HepG2 (cell line): ENCODE measurements around the gene MIDN. TPM values are rescaled to one million over a fixed set of nuclear protein-coding genes. Genes with fewer than 3 reads are reported as not detected.

Experiments used
- ARID2 ChIP-seq: sonication (generic); formaldehyde crosslinking; IDR thresholded peaks from 2 replicates; pipeline ENCODE4 v1.8.1; 2022; ENCODE audit warnings: mild to moderate bottlenecking, missing genetic modification reagents, borderline replicate concordance
- FOXC1 ChIP-seq: sonication (generic); formaldehyde crosslinking; IDR thresholded peaks from 2 replicates; pipeline ENCODE4 v1.8.0; 2022; ENCODE audit warnings: mild to moderate bottlenecking, missing genetic modification reagents, borderline replicate concordance
- GABPB1 ChIP-seq: IDR thresholded peaks from 2 replicates; pipeline ENCODE4 v1.6.1; 2016; ENCODE audit warnings: mild to moderate bottlenecking, missing genetic modification reagents, moderate library complexity, missing compliant biosample characterization
- HDAC2 ChIP-seq: sonication (generic); formaldehyde crosslinking; IDR thresholded peaks from 2 replicates; pipeline ENCODE4 v1.4.0; 2020; ENCODE audit warnings: missing genetic modification reagents
- HIVEP1 ChIP-seq: sonication (generic); formaldehyde crosslinking; IDR thresholded peaks from 2 replicates; pipeline ENCODE4 v1.4.0; 2020; ENCODE audit warnings: mild to moderate bottlenecking, missing genetic modification reagents
- KMT2B ChIP-seq: IDR thresholded peaks from 2 replicates; pipeline ENCODE4 v1.6.1; 2016; ENCODE audit warnings: missing genetic modification reagents, missing compliant biosample characterization
- MAF1 ChIP-seq: sonication (generic); formaldehyde crosslinking; IDR thresholded peaks from 2 replicates; pipeline ENCODE4 v1.5.0; 2020; ENCODE audit warnings: missing genetic modification reagents, borderline replicate concordance
- PRDM4 ChIP-seq: sonication (generic); formaldehyde crosslinking; IDR thresholded peaks from 2 replicates; pipeline ENCODE4 v1.9.0; 2021; ENCODE audit warnings: missing genetic modification reagents, borderline replicate concordance
- SNAI1 ChIP-seq: sonication (generic); formaldehyde crosslinking; IDR thresholded peaks from 2 replicates; pipeline ENCODE4 v1.5.0; 2020; ENCODE audit warnings: mild to moderate bottlenecking, missing genetic modification reagents, borderline replicate concordance
- THRA ChIP-seq: sonication (generic); formaldehyde crosslinking; IDR thresholded peaks from 2 replicates; pipeline ENCODE4 v1.4.0; 2020; ENCODE audit warnings: missing genetic modification reagents, borderline replicate concordance
- ZMYM3 ChIP-seq: sonication (generic); formaldehyde crosslinking; IDR thresholded peaks from 2 replicates; pipeline ENCODE4 v1.5.1; 2020; ENCODE audit warnings: mild to moderate bottlenecking, missing genetic modification reagents
- ZNF17 ChIP-seq: sonication (generic); formaldehyde crosslinking; IDR thresholded peaks from 2 replicates; pipeline ENCODE4 v1.5.0; 2020; ENCODE audit warnings: mild to moderate bottlenecking, missing genetic modification reagents
- ZNF263 ChIP-seq: sonication (generic); formaldehyde crosslinking; IDR thresholded peaks from 2 replicates; pipeline ENCODE4 v1.4.0; 2020; ENCODE audit warnings: missing genetic modification reagents
- ZNF292 ChIP-seq: sonication (generic); formaldehyde crosslinking; IDR thresholded peaks from 2 replicates; pipeline ENCODE4 v1.8.1; 2022; ENCODE audit warnings: mild to moderate bottlenecking, low read depth, missing genetic modification reagents, borderline replicate concordance
- ZNF350 ChIP-seq: sonication (generic); formaldehyde crosslinking; IDR thresholded peaks from 2 replicates; pipeline ENCODE4 v1.4.0; 2020; ENCODE audit warnings: mild to moderate bottlenecking, low read depth, missing genetic modification reagents, borderline replicate concordance
- ZNF543 ChIP-seq: sonication (generic); formaldehyde crosslinking; IDR thresholded peaks from 2 replicates; pipeline ENCODE4 v1.4.0; 2020; ENCODE audit warnings: mild to moderate bottlenecking, missing genetic modification reagents
- ZNF556 ChIP-seq: sonication (generic); formaldehyde crosslinking; IDR thresholded peaks from 2 replicates; pipeline ENCODE4 v1.4.0; 2020; ENCODE audit warnings: mild to moderate bottlenecking, missing genetic modification reagents, borderline replicate concordance
- ZNF607 ChIP-seq: sonication (generic); formaldehyde crosslinking; IDR thresholded peaks from 2 replicates; pipeline ENCODE4 v1.5.1; 2020; ENCODE audit warnings: missing genetic modification reagents, mild to moderate bottlenecking, borderline replicate concordance
- ZNF777 ChIP-seq: sonication (generic); formaldehyde crosslinking; IDR thresholded peaks from 2 replicates; pipeline ENCODE4 v1.4.0; 2020; ENCODE audit warnings: missing genetic modification reagents
- ZNF782 ChIP-seq: sonication (generic); formaldehyde crosslinking; IDR thresholded peaks from 2 replicates; pipeline ENCODE4 v1.4.0; 2020; ENCODE audit warnings: missing genetic modification reagents, mild to moderate bottlenecking, borderline replicate concordance
- polyA plus RNA-seq, 8 experiments: library from polyadenylated mRNA; depleted of rRNA in 3 of 8; stranded (reverse) in 7 of 8; unstranded in 1 of 8; fragments of >200 nt; fragmentation: Illumina TruSeq in 4 of 8; extraction: Trizol in 4 of 8; gene quantifications; 2 replicates each; pipeline versions ENCODE4 v1.2.1 to v1.2.3, GENCODE V29; 2011 to 2016; ENCODE audit warnings: low read depth in 4 of 8, missing spikeins in 1 of 8, mixed read lengths in 1 of 8; ENCODE audit not compliant: insufficient read depth in 1 of 8
- total RNA-seq, 5 experiments: library from RNA; depleted of rRNA; stranded (reverse); fragments of >200 nt; fragmentation: Illumina TruSeq; extraction: Trizol; gene quantifications; 2 replicates each; pipeline ENCODE4 v1.2.3, GENCODE V29; 2016; ENCODE audit warnings: low read depth in 1 of 5
- TF ChIP-seq, protein P1 (sequence below), 2 experiments: fragments of 450-650 bp in 1 of 2; sonication (generic) in 1 of 2; formaldehyde crosslinking; IDR thresholded peaks; 2 replicates each; pipeline versions ENCODE4 v1.5.0 to v1.8.0; 2020 to 2022; ENCODE audit warnings: mild to moderate bottlenecking in 1 of 2, missing genetic modification reagents in 1 of 2
- TF ChIP-seq, protein P2 (sequence below): sonication (generic); formaldehyde crosslinking; IDR thresholded peaks from 2 replicates; pipeline ENCODE4 v1.4.0; 2020; ENCODE audit warnings: missing genetic modification reagents

The MIDN gene
- total and polyA plus RNA-seq, 2 of the 13 experiments (the other 11 are each of a cell fraction or from before 2014, with no cell fraction given), result 8.4 to 18.0 TPM

DNA sequence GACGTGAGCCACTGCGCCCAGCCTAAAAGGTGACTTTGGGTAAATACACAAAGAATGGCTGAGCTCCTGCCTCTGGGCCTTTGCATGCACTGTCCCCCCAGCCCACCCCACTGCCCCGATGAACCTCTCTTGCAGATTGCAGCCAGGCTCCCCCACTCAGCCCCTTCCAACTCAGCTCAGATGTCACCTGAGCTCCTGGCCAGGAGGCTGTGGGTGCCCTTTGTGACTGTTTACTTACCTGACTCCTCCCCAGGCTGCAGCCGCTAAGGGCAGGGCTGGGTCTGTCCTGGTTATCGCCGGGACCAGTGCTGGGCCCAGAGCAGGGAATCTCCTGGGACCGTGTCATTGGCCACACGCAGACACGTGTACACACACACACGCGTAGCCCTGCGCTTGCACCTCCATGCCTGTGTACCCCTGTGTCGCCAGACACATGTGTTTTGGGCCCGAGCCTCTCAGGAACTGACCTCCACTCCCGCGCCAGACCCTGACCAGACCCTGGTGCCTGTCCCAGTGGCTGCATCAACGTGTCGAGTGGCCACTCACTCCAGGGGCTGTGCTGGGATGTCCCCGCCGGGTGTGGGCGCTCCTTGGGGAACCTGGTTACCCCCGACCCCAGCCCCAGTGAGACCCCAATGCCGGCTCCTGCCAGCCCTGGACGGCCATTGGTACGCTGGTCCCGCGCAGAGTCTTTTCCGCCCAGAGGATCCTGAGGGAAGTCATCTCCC lies 56.0 kb downstream of the MIDN start (continued):
- TF ChIP-seq, protein P1, sequence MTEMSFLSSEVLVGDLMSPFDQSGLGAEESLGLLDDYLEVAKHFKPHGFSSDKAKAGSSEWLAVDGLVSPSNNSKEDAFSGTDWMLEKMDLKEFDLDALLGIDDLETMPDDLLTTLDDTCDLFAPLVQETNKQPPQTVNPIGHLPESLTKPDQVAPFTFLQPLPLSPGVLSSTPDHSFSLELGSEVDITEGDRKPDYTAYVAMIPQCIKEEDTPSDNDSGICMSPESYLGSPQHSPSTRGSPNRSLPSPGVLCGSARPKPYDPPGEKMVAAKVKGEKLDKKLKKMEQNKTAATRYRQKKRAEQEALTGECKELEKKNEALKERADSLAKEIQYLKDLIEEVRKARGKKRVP (CRISPR knock-in tag; IDR thresholded peaks at IDR 0.05), result no peak
- TF ChIP-seq HIVEP1 (CRISPR knock-in tag) (peak; percentile 19; the same call in 1 of the 2 replicates), GABPB1 (CRISPR knock-in tag) (peak; percentile 41; the same call in 1 of the 2 replicates), ZNF263 (CRISPR knock-in tag) (peak; percentile 88), FOXC1 (0 out of 2 replicates have a peak, but pooled peaks have one; percentile 19), ZMYM3 (CRISPR knock-in tag) (peak; percentile 84), ZNF543 (peak; percentile 90; the same call in 1 of the 2 replicates), ZNF777 (peak; percentile 37; the same call in 1 of the 2 replicates), ZNF350 (CRISPR knock-in tag) (peak; percentile 34; the same call in 1 of the 2 replicates), ZNF292 (CRISPR knock-in tag) (peak; percentile 60; the same call in 1 of the 2 replicates), PRDM4 (CRISPR knock-in tag) (no peak), KMT2B (CRISPR knock-in tag) (peak; percentile 34; the same call in 1 of the 2 replicates), ZNF607 (peak; percentile 31; the same call in 1 of the 2 replicates), ZNF17 (CRISPR knock-in tag) (no peak), THRA (0 out of 2 replicates have a peak, but pooled peaks have one; percentile 43), ZNF782 (0 out of 2 replicates have a peak, but pooled peaks have one; percentile 22), ARID2 (CRISPR knock-in tag) (no peak), ZNF556 (CRISPR knock-in tag) (peak; percentile 47; the same call in 1 of the 2 replicates), MAF1 (no peak), SNAI1 (CRISPR knock-in tag) (no peak), HDAC2 (CRISPR knock-in tag) (peak; percentile 76)
- TF ChIP-seq, protein P2, sequence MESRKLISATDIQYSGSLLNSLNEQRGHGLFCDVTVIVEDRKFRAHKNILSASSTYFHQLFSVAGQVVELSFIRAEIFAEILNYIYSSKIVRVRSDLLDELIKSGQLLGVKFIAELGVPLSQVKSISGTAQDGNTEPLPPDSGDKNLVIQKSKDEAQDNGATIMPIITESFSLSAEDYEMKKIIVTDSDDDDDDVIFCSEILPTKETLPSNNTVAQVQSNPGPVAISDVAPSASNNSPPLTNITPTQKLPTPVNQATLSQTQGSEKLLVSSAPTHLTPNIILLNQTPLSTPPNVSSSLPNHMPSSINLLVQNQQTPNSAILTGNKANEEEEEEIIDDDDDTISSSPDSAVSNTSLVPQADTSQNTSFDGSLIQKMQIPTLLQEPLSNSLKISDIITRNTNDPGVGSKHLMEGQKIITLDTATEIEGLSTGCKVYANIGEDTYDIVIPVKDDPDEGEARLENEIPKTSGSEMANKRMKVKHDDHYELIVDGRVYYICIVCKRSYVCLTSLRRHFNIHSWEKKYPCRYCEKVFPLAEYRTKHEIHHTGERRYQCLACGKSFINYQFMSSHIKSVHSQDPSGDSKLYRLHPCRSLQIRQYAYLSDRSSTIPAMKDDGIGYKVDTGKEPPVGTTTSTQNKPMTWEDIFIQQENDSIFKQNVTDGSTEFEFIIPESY, result peak; percentile 33; the same call in 1 of the 2 replicates
